HK-2 (cell line): ENCODE measurements around the gene PTGER4.
"Not testable (repeated sequence)": the region's sequence is repeated elsewhere in the genome, so short reads cannot be mapped to it uniquely, and the experiment has no call there.

Experiments
- DNase-seq: peaks from one replicate; pipeline ENCODE4 v3.0.0-alpha.2; 2018; ENCODE audit not compliant: unreplicated experiment

Gene PTGER4

GRCh38 chr5:40679913-40680681, at the start of gene PTGER4:
TSS of gene PTGER4 (plus strand) at chr5:40679915. CDS start at chr5:40680994, 1,079 bp downstream.
- no peak for DNase-seq

GRCh38 chr5:40630126-40630525, 49.6 kb upstream of the PTGER4 start:
- DNase-seq = no peak

DNA sequence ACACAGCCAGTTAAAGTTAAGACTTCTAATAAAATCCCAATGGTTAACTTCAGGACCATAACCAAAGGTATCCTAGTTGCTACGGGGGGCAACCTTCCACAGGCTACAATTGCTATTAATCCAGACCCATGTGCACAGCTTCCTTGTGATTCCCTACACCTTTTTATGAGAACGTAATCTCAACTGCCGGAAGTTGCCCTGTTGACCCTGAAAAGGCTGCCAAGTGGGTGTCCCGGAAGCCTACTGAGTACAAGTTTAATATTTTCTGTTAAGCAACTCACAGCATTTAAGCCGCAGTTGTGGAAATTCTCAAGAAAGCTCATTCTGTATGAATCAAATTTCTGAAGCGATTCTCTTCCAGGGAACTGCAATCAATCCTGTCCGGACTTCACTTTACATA, 48.5 kb upstream of the PTGER4 start:
- no peak for DNase-seq

- no peak for DNase-seq
Measured at GRCh38 chr5:40634154-40634553, 45.6 kb upstream of the PTGER4 start.

- no peak for DNase-seq
Measured at GRCh38 chr5:40634593-40634992, 45.1 kb upstream of the PTGER4 start.

GRCh38 chr5:40639531-40639930, 40.2 kb upstream of the PTGER4 start:
- not testable (repeated sequence) for DNase-seq

- no peak for DNase-seq
Measured at GRCh38 chr5:40646266-40646665, 33.4 kb upstream of the PTGER4 start.

GRCh38 chr5:40648150-40648549, 31.6 kb upstream of the PTGER4 start:
- DNase-seq = no peak

DNA sequence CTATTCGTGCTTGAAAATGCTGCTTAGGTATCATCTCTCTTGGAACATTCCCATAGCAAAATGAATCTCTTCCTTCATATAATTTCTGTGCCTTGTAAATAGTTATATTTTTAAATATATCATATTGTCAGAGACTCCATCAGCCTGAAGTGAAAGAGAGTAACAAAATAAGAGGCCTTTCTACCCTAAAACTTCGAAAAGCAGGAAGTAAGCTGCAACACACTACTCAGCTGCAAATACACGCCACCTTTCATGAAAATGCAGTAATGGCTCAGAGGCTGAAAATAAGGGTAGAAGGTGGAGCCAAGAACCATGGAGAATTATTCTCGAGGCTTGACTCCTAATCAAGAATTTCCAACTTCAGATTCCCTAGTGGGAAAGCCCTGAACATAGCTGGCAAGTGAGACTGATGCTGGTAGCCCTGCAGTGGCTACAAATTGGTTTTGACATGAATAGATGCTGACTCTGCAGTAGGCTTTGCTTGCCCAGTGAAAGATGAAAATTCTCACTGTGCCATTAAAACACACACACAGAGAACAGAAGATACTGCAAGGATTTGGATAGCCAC, 30.2 kb upstream of the PTGER4 start:
- DNase-seq = no peak

DNA sequence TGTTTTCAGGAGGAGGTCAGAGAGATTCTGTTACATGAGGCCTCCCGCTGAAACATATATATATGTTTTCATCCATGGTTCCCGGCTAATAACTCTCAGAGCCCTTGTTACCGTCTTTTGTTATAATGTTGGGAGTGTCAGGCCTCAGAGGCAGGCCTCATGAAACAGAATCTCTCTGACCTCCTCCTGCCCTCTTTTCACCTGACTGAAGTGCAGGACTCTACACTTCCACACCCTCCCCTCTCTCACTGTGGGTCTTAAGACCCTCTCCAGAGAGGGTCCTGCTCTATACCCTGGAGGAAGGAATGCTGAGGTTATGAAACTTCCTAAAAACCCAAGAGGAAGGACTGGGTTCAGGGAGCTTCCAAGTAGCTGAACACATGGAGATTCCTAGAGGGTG, 28.5 kb upstream of the PTGER4 start:
- DNase-seq = no peak

DNA sequence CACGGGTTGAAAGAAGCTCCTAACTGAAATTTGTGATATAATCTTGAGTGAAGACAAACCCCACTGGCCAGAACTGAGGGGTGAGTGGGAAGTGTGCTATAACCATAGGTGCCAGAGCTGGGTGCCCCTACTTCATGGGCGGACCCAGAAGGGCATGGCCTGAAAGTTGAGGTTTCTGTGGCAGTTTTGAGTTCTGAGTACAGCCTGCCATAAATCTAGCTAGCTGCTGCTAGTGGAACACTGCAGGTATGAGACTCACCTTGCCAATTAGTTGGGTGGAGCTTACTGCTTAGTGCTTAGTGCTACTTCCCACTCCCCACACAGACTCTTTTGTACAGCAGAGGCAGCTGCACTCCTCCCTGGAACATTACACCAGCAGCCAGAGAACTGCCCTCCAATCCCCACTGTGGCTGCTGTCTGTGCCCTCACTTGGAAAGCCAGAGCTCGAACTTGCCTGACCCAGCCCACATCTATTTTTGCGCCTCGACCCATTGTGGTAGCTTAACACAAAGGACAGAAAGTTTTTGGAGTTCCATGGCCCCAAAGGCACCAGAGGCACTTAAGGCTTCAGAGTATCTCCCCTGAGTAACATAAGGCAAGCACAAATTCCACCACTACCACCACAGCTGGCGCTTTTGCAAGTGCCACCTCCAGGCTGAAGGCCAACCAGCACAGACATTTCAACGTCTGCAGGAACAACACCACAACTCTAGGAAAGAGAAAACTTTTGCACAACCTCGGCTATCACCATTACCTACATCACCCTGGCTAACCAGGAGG, 27.1 kb upstream of the PTGER4 start:
- no peak for DNase-seq

GRCh38 chr5:40653221-40654022, 26.3 kb upstream of the PTGER4 start:
- no peak for DNase-seq

DNA sequence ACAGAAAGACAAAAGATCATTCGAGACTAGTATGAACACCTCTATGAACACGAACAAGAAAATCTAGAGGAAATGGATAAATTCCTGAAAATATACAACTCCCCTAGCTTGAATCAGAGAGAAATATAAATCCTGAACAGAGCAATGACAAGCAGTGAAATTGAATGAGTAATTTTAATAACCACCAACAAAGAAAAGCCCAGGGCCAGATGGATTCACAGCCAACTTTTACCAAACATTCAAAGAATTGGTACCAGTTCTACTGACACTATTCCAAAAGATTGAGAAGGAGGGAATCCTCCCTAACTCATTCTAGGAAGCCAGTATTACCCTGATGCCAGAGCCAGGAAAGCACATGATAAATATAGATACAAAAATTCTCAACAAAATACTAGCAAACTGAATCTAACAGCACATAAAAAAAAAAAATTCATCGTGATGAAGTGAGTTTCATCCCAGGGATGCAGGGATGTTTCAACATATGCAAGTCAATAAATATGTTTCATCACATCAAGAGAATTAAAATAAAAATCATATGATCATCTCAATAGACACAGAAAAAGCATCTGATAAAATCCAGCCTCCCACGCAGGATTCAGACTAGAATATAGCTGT, 25.2 kb upstream of the PTGER4 start:
- DNase-seq = no peak

- DNase-seq = no peak
Measured at GRCh38 chr5:40655138-40655537, 24.6 kb upstream of the PTGER4 start.

GRCh38 chr5:40656091-40656490, 23.6 kb upstream of the PTGER4 start:
- DNase-seq = not testable (repeated sequence)

DNA sequence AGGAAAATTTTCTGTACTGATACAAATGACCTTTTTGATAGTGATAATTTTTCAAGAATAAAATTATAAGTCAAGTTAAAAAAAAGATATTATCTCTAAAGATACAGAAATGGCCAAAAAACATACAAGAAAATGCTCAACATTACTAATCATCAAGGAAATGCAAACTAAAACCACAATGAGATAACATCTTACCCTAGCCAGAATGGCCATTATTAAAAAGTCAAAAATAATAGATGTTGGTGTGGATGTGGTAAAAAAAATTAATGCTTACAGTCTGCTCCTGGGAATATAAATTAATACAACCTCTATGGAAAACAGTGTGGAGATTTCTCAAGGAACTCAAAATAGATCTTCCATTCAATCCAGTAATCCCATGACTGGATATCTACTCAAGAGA, 22.9 kb upstream of the PTGER4 start:
- DNase-seq = no peak

- no peak for DNase-seq
Measured at GRCh38 chr5:40660751-40661150, 19.0 kb upstream of the PTGER4 start.

DNA sequence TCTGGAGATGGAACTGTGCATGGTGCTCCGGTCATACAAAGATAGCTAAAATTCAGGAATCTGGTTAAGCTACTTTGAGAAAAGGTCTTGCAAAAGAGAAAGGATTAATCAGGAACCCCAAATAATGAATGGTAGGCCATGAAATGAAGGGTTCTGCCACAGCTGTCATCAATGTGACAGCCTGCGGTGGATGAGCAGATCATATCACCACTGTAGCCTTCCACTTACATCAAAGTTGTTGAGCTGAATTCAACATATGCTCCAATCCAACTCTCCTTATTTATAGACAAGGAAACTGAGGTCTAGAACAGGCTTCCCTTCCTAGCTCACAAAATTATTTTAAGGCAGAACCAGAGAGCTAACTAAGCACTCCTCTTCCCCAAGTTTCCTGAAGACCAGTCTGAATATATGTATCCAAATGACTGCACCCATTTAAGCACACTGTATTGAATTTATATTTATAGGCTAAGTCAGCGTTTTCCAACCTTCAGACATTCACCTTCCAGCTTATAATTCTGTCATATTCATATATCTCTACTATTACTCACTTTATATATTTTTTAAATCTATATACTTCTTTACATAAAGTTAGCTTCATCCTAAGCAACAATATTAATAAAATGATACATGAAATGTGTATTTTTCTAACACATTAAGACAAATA, 13.9 kb upstream of the PTGER4 start:
- DNase-seq = no peak

DNA sequence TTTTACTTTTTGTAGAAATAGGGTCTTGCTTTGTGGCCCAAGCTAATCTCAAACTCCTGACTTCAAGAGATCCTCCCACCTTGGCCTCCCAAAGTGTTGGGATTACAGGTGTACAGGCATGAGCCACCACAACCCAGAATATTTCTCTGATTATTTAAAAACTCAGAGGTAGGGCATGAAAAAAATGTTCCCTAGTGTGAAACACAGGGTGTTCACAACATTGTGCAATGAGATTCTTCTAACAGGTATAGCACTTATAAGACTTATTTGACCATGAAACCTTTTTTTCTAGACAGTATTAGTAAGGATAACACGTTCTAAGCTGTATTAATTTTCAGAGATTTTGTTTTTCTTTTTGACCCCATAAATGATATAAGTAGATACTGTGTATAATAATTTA, 13.1 kb upstream of the PTGER4 start:
- no peak for DNase-seq

DNA sequence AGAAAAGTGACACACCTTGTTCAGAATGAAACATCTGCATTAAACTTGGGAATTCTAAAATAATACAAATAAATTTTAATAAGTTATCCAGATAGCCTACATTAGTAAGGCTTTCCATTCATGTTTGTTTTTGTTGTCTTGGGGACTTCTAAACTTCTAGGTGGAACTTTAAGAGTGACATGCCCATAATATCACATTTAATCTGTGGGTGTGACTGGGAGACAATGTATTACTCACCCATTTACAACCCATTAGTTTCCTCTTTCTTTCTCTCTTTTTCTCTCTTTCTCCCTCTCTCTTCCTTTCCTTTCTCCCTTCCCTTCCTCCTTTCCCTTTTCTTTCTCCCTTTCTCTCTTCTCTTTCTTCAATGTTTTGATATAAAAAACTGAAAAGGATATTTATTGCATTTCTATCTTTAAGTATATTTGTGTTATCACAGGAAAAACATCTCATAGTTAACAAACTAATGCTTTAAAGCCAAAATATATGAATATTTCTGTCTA, 12.5 kb upstream of the PTGER4 start:
- no peak for DNase-seq
